Neural cell (in vitro differentiated cells): ENCODE data around the gene GRAMD1B.
"Not testable (repeated sequence)": the region's sequence is repeated elsewhere in the genome, so short reads cannot be mapped to it uniquely, and the experiment has no call there.

Experiments
- CTCF ChIP-seq: fragments of 450-650 bp; IDR thresholded peaks from 2 replicates; pipeline ENCODE4 v1.5.1; 2014; ENCODE audit warnings: antibody characterized with exemption, mild to moderate bottlenecking, moderate library complexity; ENCODE audit not compliant: poor library complexity, severe bottlenecking
- EP300 ChIP-seq: fragments of 450-650 bp; conservative IDR thresholded peaks from 2 replicates; pipeline ENCODE4 v1.6.1; 2014; ENCODE audit warnings: antibody characterized with exemption, mild to moderate bottlenecking, moderate library complexity; ENCODE audit not compliant: poor library complexity, severe bottlenecking
- EZH2 ChIP-seq: fragments of 200-600, 300-800 bp; shearing (Covaris generic), sonication (generic); IDR thresholded peaks from 2 replicates; pipeline ENCODE4 v1.6.1; 2014; ENCODE audit warnings: antibody characterized with exemption, low read length, borderline replicate concordance, mild to moderate bottlenecking; ENCODE audit not compliant: insufficient read depth, poor library complexity, severe bottlenecking
- POLR2AphosphoS5 ChIP-seq: IDR thresholded peaks from 2 replicates; pipeline ENCODE4 v1.6.1; 2012
- REST ChIP-seq: IDR thresholded peaks from 2 replicates; pipeline ENCODE4 v1.6.1; 2012; ENCODE audit warnings: borderline replicate concordance
- SMC3 ChIP-seq: fragments of 450-650 bp; conservative IDR thresholded peaks from 2 replicates; pipeline ENCODE4 v1.6.1; 2014; ENCODE audit warnings: antibody characterized with exemption, mild to moderate bottlenecking, moderate library complexity; ENCODE audit not compliant: poor library complexity

GRCh38 chr11:123572791-123573190 lies 142.7 kb downstream of the GRAMD1B start:
- not testable (repeated sequence) for TF ChIP-seq EZH2, POLR2AphosphoS5, CTCF, REST, SMC3, EP300
